SK-N-SH (cell line): Measurements from ENCODE around the gene SRRM2. TPM values are rescaled to one million over a fixed set of nuclear protein-coding genes. Genes with fewer than 3 reads are reported as not detected.

Experiments used
- CTCF ChIA-PET: fragments of 300-600, 350-600 bp; formaldehyde crosslinking; extraction: SDS; loops from one replicate; lab custom pipeline; 2021; lab: Yijun Ruan, JAX
- POLR2A ChIA-PET: fragments of 350-600 bp; sonication (Branson Sonifier 250); formaldehyde crosslinking; extraction: SDS; loops from one replicate; lab custom pipeline; 2020; ENCODE audit warnings: antibody characterized with exemption, inconsistent platforms; lab: Yijun Ruan, JAX
- DNase-seq: peaks from one replicate; pipeline ENCODE4 v3.0.0; 2012
- H2AFZ ChIP-seq: fragments of 200-600 bp; sonication (generic); 2 replicates; pipeline ENCODE4 v1.8.1; 2016; ENCODE audit warnings: antibody characterized with exemption, mild to moderate bottlenecking, low read depth
- H3F3A ChIP-seq: fragments of 200-600 bp; sonication (generic); replicated peaks from 2 replicates; pipeline ENCODE3; 2016; ENCODE audit warnings: antibody characterized with exemption, mild to moderate bottlenecking; ENCODE audit not compliant: insufficient read depth
- H3K27ac ChIP-seq, 2 experiments: fragments of 200-500 bp in 1 of 2; fragments of 200-600 bp in 1 of 2; sonication (Bioruptor generic) in 1 of 2; sonication (generic), shearing (Covaris generic) in 1 of 2; 2 replicates each; pipeline versions ENCODE4 v1.5.1 to v1.6.1; 2014 to 2016; ENCODE audit warnings: low read depth in 2 of 2, inconsistent platforms in 1 of 2, low read length in 1 of 2, mild to moderate bottlenecking in 1 of 2, mixed read lengths in 1 of 2
- H3K27me3 ChIP-seq: fragments of 200-600 bp; sonication (generic), shearing (Covaris generic); 2 replicates; pipeline ENCODE4 v1.6.1; 2016; ENCODE audit warnings: mixed run types; ENCODE audit not compliant: insufficient read depth
- H3K36me3 ChIP-seq, 2 experiments: fragments of 200-500 bp in 1 of 2; fragments of 200-600 bp in 1 of 2; sonication (Bioruptor generic) in 1 of 2; sonication (generic) in 1 of 2; replicated peaks in 1 of 2; 2 replicates each; pipeline versions ENCODE3 to v1.5.1; 2014 to 2016; ENCODE audit warnings: low read length in 1 of 2, mild to moderate bottlenecking in 1 of 2; ENCODE audit not compliant: insufficient read depth in 2 of 2, control insufficient read depth in 1 of 2
- H3K4me1 ChIP-seq, 2 experiments: fragments of 200-500 bp in 1 of 2; fragments of 200-600 bp in 1 of 2; sonication (Bioruptor generic) in 1 of 2; sonication (generic), shearing (Covaris generic) in 1 of 2; 2 replicates each; pipeline versions ENCODE4 v1.5.1 to v1.6.1; 2014 to 2016; ENCODE audit warnings: low read depth in 1 of 2, low read length in 1 of 2, mixed run types in 1 of 2; ENCODE audit not compliant: insufficient read depth in 2 of 2, control insufficient read depth in 1 of 2
- H3K4me2 ChIP-seq: fragments of 200-600 bp; sonication (generic), shearing (Covaris generic); 2 replicates; pipeline ENCODE4 v1.6.1; 2017; ENCODE audit warnings: mixed run types
- H3K4me3 ChIP-seq, 2 experiments: fragments of 200-500 bp in 1 of 2; fragments of 200-600 bp in 1 of 2; sonication (Bioruptor generic) in 1 of 2; sonication (generic), shearing (Covaris generic) in 1 of 2; 2 replicates each; pipeline versions ENCODE4 v1.5.1 to v1.8.1; 2014 to 2016; ENCODE audit warnings: low read depth in 2 of 2, inconsistent platforms in 1 of 2, low read length in 1 of 2, mild to moderate bottlenecking in 1 of 2, mixed read lengths in 1 of 2, moderate library complexity in 1 of 2
- H3K79me2 ChIP-seq: fragments of 200-600 bp; sonication (generic); 2 replicates; pipeline ENCODE4 v1.8.1; 2017; ENCODE audit warnings: mild to moderate bottlenecking; ENCODE audit not compliant: insufficient read depth
- H3K9ac ChIP-seq: fragments of 200-600 bp; sonication (generic); 2 replicates; pipeline ENCODE4 v1.6.1; 2017; ENCODE audit warnings: mixed run types
- H3K9me2 ChIP-seq: fragments of 200-600 bp; sonication (generic); 2 replicates; pipeline ENCODE4 v1.6.1; 2017; ENCODE audit warnings: mixed run types
- H3K9me3 ChIP-seq: fragments of 200-600 bp; sonication (generic); 2 replicates; pipeline ENCODE4 v1.6.1; 2017; ENCODE audit warnings: mixed run types, mild to moderate bottlenecking, moderate library complexity
- H4K20me1 ChIP-seq: fragments of 200-600 bp; sonication (generic); 2 replicates; pipeline ENCODE4 v1.6.1; 2017; ENCODE audit warnings: mild to moderate bottlenecking, mixed run types; ENCODE audit not compliant: insufficient read depth
- CHD2 ChIP-seq: fragments of 150-350 bp; IDR thresholded peaks from 2 replicates; pipeline ENCODE4 v1.6.1; 2018; ENCODE audit warnings: low read length; ENCODE audit not compliant: partially characterized antibody
- EZH2phosphoT487 ChIP-seq: fragments of 200-600 bp; sonication (generic); IDR thresholded peaks from 2 replicates; pipeline ENCODE4 v1.6.1; 2017; ENCODE audit warnings: low read depth, mixed run types, mild to moderate bottlenecking, antibody characterized with exemption, moderate library complexity, borderline replicate concordance
- FOXJ3 ChIP-seq: sonication (generic); formaldehyde crosslinking; IDR thresholded peaks from 2 replicates; pipeline ENCODE4 v1.5.1; 2020; ENCODE audit warnings: mild to moderate bottlenecking, missing genetic modification reagents
- FOXM1 ChIP-seq: IDR thresholded peaks from 2 replicates; pipeline ENCODE4 v1.4.0; 2012; ENCODE audit warnings: low read depth, mild to moderate bottlenecking
- GABPA ChIP-seq: IDR thresholded peaks from 2 replicates; pipeline ENCODE4 v1.4.0; 2012; ENCODE audit warnings: low read depth, mild to moderate bottlenecking
- JUND ChIP-seq: IDR thresholded peaks from 2 replicates; pipeline ENCODE4 v1.4.0; 2012
- NRF1 ChIP-seq: IDR thresholded peaks from 2 replicates; pipeline ENCODE4 v1.6.1; 2012; ENCODE audit warnings: low read depth, mild to moderate bottlenecking, low read length
- PBX3 ChIP-seq: IDR thresholded peaks from 2 replicates; pipeline ENCODE4; 2012
- POLR2AphosphoS5 ChIP-seq: IDR thresholded peaks from 2 replicates; pipeline ENCODE4 v1.6.1; 2012; ENCODE audit warnings: low read depth, low read length
- REST ChIP-seq: IDR thresholded peaks from 2 replicates; pipeline ENCODE4 v1.6.1; 2012; ENCODE audit warnings: mild to moderate bottlenecking, low read depth, low read length, moderate library complexity
- RFX5 ChIP-seq: IDR thresholded peaks from 2 replicates; pipeline ENCODE4 v1.6.1; 2012; ENCODE audit warnings: mild to moderate bottlenecking, improper control_type of control experiment, low read length
- SMC3 ChIP-seq: IDR thresholded peaks from 2 replicates; pipeline ENCODE4 v1.6.1; 2012; ENCODE audit warnings: low read depth, low read length, improper control_type of control experiment
- TAF1 ChIP-seq: IDR thresholded peaks from 2 replicates; pipeline ENCODE4 v1.6.1; 2012; ENCODE audit warnings: low read depth, mild to moderate bottlenecking, low read length, moderate library complexity, borderline replicate concordance
- TEAD4 ChIP-seq: IDR thresholded peaks from 2 replicates; pipeline ENCODE4 v1.4.0; 2012; ENCODE audit warnings: mild to moderate bottlenecking, borderline replicate concordance; ENCODE audit not compliant: insufficient read depth
- YY1 ChIP-seq: IDR thresholded peaks from 2 replicates; pipeline ENCODE4 v1.4.0; 2012; ENCODE audit warnings: low read depth, mild to moderate bottlenecking
- WGBS: methylation state at CpG from one replicate; pipeline ENCODE4 v1.1.6; 2017; ENCODE audit warnings: low lambda C conversion rate; 5-methylcytosine and 5-hydroxymethylcytosine counted together
- polyA plus RNA-seq, 3 experiments: library from polyadenylated mRNA; depleted of rRNA; stranded (reverse); fragments of >200 nt; gene quantifications; 2 replicates each; pipeline ENCODE4 v1.2.3, GENCODE V29; 2012
- TF ChIP-seq, protein P1 (sequence below): fragments of 150-350 bp; IDR thresholded peaks from 2 replicates; pipeline ENCODE4 v1.6.1; 2016; ENCODE audit warnings: mild to moderate bottlenecking, low read depth, low read length
- TF ChIP-seq, protein P2 (sequence below): IDR thresholded peaks from 2 replicates; pipeline ENCODE4 v1.4.0; 2012; ENCODE audit warnings: low read depth, borderline replicate concordance

Gene SRRM2
- polyA plus RNA-seq, 1 of the 3 experiments (the other 2 are of a cell fraction): 143 TPM

- DNase-seq: no peak
- peaks cover 57 to 86% of the 10 kb centered on the region in 2 experiments for H3K36me3 ChIP-seq
- no peak overlapping the region for H3K4me2 ChIP-seq
- H3K27ac ChIP-seq: no peak overlapping the region
- H3F3A ChIP-seq: peaks cover 20% of the 10 kb centered on the region
- H4K20me1 ChIP-seq: peaks cover 84% of the 10 kb centered on the region
- H3K27me3 ChIP-seq: no peaks in the 10 kb centered on the region
- no peaks in the 10 kb centered on the region for H3K9me3 ChIP-seq
- no peak overlapping the region for H3K4me3 ChIP-seq
- CTCF ChIA-PET: interaction anchor here (1.2 kb wide), 1 partner anchor 70 kb away, joined by 4 read pairs; no protein-coding TSS in a partner anchor
- H2AFZ ChIP-seq: no peak overlapping the region
- POLR2A ChIA-PET: no interaction called here
- H3K9me2 ChIP-seq: no peaks in the 10 kb centered on the region
- TF ChIP-seq NRF1 (no peak), JUND (no peak), CHD2 (no peak), POLR2AphosphoS5 (no peak), GABPA (no peak), YY1 (no peak), EZH2phosphoT487 (no peak), TAF1 (no peak), SMC3 (no peak), TEAD4 (no peak), REST (no peak), PBX3 (no peak), RFX5 (no peak), FOXJ3 (CRISPR knock-in tag) (no peak), FOXM1 (no peak)
- TF ChIP-seq, protein P1, sequence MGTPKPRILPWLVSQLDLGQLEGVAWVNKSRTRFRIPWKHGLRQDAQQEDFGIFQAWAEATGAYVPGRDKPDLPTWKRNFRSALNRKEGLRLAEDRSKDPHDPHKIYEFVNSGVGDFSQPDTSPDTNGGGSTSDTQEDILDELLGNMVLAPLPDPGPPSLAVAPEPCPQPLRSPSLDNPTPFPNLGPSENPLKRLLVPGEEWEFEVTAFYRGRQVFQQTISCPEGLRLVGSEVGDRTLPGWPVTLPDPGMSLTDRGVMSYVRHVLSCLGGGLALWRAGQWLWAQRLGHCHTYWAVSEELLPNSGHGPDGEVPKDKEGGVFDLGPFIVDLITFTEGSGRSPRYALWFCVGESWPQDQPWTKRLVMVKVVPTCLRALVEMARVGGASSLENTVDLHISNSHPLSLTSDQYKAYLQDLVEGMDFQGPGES: no peak
- TF ChIP-seq, protein P2, sequence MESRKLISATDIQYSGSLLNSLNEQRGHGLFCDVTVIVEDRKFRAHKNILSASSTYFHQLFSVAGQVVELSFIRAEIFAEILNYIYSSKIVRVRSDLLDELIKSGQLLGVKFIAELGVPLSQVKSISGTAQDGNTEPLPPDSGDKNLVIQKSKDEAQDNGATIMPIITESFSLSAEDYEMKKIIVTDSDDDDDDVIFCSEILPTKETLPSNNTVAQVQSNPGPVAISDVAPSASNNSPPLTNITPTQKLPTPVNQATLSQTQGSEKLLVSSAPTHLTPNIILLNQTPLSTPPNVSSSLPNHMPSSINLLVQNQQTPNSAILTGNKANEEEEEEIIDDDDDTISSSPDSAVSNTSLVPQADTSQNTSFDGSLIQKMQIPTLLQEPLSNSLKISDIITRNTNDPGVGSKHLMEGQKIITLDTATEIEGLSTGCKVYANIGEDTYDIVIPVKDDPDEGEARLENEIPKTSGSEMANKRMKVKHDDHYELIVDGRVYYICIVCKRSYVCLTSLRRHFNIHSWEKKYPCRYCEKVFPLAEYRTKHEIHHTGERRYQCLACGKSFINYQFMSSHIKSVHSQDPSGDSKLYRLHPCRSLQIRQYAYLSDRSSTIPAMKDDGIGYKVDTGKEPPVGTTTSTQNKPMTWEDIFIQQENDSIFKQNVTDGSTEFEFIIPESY: no peak
- no peak overlapping the region for H3K9ac ChIP-seq
- WGBS: 98% methylated on average over 11 of the region's 11 CpGs
- H3K4me1 ChIP-seq: no peaks in the 10 kb centered on the region; a peak in 1 of 4 replicates
- peaks cover 57% of the 10 kb centered on the region for H3K79me2 ChIP-seq
These were observed 16.7 kb downstream of the SRRM2 start for GRCh38 chr16:2769100-2769529.
